ENCODE results near the gene PAK1.

Gene PAK1

DNA sequence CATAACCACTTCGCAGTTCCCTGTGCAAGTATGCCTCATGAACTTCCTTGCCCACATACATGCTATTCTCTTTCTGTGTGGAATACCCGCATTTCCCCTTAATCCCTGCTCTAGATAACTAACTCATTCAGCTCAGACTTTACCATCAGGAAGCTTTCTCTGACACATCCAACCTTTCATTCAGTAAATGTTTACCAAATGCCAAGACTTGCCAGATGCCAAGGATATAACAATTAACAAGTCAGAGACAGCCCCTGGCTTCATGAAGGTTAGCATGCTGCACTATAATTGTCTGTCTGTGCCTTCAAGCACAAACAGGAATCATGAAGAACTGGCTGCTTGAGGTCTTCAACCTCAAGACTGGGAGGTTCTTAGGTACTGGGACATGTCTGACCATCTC, 101.2 kb downstream of the PAK1 start:
- TF ChIP-seq, protein P1, sequence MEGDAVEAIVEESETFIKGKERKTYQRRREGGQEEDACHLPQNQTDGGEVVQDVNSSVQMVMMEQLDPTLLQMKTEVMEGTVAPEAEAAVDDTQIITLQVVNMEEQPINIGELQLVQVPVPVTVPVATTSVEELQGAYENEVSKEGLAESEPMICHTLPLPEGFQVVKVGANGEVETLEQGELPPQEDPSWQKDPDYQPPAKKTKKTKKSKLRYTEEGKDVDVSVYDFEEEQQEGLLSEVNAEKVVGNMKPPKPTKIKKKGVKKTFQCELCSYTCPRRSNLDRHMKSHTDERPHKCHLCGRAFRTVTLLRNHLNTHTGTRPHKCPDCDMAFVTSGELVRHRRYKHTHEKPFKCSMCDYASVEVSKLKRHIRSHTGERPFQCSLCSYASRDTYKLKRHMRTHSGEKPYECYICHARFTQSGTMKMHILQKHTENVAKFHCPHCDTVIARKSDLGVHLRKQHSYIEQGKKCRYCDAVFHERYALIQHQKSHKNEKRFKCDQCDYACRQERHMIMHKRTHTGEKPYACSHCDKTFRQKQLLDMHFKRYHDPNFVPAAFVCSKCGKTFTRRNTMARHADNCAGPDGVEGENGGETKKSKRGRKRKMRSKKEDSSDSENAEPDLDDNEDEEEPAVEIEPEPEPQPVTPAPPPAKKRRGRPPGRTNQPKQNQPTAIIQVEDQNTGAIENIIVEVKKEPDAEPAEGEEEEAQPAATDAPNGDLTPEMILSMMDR (IDR thresholded peaks at IDR 0.05): no peak
- H3K4me1 Mint-ChIP-seq: no peaks in the 10 kb centered on the region
- no peak overlapping the region for H3K4me3 Mint-ChIP-seq
- H3K27me3 Mint-ChIP-seq (ENCODE audit: low read depth, poor library complexity): no peaks in the 10 kb centered on the region
- no peaks in the 10 kb centered on the region for H3K9me3 Mint-ChIP-seq
- H3K36me3 Mint-ChIP-seq (ENCODE audit: low read depth): peaks cover 51% of the 10 kb centered on the region
- no peak overlapping the region for H3K27ac Mint-ChIP-seq
- no peak for DNase-seq

- H3K4me3 Mint-ChIP-seq: no peak overlapping the region
- no peak overlapping the region for H3K27ac Mint-ChIP-seq
- TF ChIP-seq, protein P1 (IDR thresholded peaks at IDR 0.05): no peak
- H3K36me3 Mint-ChIP-seq (ENCODE audit: low read depth): peaks cover 59% of the 10 kb centered on the region
- H3K27me3 Mint-ChIP-seq (ENCODE audit: low read depth, poor library complexity): no peaks in the 10 kb centered on the region
- H3K9me3 Mint-ChIP-seq: peaks cover 3% of the 10 kb centered on the region
- H3K4me1 Mint-ChIP-seq: no peaks in the 10 kb centered on the region
- no peak for DNase-seq
Measured at GRCh38 chr11:77371646-77372045, 102.2 kb downstream of the PAK1 start.

DNA sequence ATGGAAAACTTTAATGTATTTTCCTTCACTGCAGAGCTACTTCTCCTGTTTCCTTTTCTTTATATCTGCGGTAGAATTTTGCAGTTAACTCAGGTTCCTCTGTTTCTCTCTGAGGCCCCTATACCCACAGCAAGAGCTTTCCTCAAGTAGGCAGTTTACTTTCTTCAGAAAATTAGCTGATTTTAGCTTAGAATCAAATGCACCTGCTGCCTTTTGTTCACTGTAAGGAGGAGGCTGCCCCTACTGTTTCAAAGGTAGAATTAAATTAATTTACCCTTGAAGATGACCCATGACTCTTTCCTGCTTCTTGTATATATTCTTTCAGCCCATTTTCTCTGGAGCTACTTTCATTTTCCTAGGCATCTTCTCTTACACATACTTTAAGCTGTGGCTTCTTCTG, 103.7 kb downstream of the PAK1 start:
- Mint-ChIP-seq H3K4me1 (no peaks in the 10 kb centered on the region), H3K9me3 (peaks cover 15% of the 10 kb centered on the region), H3K4me3 (no peak overlapping the region), H3K36me3 (ENCODE audit: low read depth) (peaks cover 74% of the 10 kb centered on the region), H3K27ac (no peak overlapping the region), H3K27me3 (ENCODE audit: low read depth, poor library complexity) (no peaks in the 10 kb centered on the region)
- no peak for DNase-seq
- TF ChIP-seq, protein P1 (IDR thresholded peaks at IDR 0.05): no peak

- TF ChIP-seq, protein P1 (IDR thresholded peaks at IDR 0.05): no peak
- Mint-ChIP-seq H3K9me3 (peaks cover 16% of the 10 kb centered on the region), H3K27ac (no peak overlapping the region), H3K4me1 (peaks cover 9% of the 10 kb centered on the region), H3K36me3 (ENCODE audit: low read depth) (peaks cover 74% of the 10 kb centered on the region), H3K4me3 (no peak overlapping the region), H3K27me3 (ENCODE audit: low read depth, poor library complexity) (no peaks in the 10 kb centered on the region)
- no peak for DNase-seq
Measured at GRCh38 chr11:77361184-77361583, 112.7 kb downstream of the PAK1 start.

GRCh38 chr11:77359481-77359880, 114.4 kb downstream of the PAK1 start:
- H3K27ac Mint-ChIP-seq: no peak overlapping the region
- no peaks in the 10 kb centered on the region for H3K27me3 Mint-ChIP-seq (ENCODE audit: low read depth, poor library complexity)
- H3K9me3 Mint-ChIP-seq: peaks cover 5% of the 10 kb centered on the region
- TF ChIP-seq, protein P1 (IDR thresholded peaks at IDR 0.05): no peak
- H3K4me3 Mint-ChIP-seq: no peak overlapping the region
- DNase-seq: no peak
- H3K36me3 Mint-ChIP-seq (ENCODE audit: low read depth): peaks cover 57% of the 10 kb centered on the region
- H3K4me1 Mint-ChIP-seq: peaks cover 9% of the 10 kb centered on the region

DNA sequence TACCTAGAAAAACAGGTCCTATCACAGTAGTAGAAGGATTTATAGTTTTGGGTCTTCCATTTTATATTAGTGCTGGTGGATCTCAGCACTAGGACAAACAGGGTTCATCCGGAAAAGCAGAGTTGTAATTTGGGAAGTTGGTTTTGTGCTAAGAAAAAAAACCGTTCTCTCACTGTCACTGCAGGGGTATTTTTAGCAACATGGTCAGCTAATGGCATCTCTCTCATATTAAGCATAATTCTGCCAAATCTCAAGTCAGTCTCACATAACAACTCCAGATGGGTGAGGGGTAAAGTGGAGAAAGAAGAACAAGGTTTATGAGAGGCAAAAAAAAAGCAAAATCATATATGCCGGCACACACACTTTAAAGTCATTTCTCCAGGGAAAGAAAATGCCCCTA, 120.8 kb downstream of the PAK1 start:
- H3K9me3 Mint-ChIP-seq: no peaks in the 10 kb centered on the region
- H3K4me1 Mint-ChIP-seq: peaks cover 7% of the 10 kb centered on the region
- no peak overlapping the region for H3K27ac Mint-ChIP-seq
- H3K27me3 Mint-ChIP-seq (ENCODE audit: low read depth, poor library complexity): no peaks in the 10 kb centered on the region
- peaks cover 13% of the 10 kb centered on the region for H3K36me3 Mint-ChIP-seq (ENCODE audit: low read depth)
- no peak for DNase-seq
- TF ChIP-seq, protein P1 (IDR thresholded peaks at IDR 0.05): no peak
- H3K4me3 Mint-ChIP-seq: no peak overlapping the region
